K562 (cell line): ENCODE measurements around the gene CYLD. TPM values are rescaled to one million over a fixed set of nuclear protein-coding genes. Genes with fewer than 3 reads are reported as not detected.

ENCODE experiments used
- ATAC-seq: fragments of 200-7000 bp; cut with Tn5 transposase; 3 replicates; pipeline ENCODE4 v1.9.1; 2020; ENCODE audit warnings: moderate library complexity
- BruUV-seq: library from RNA; stranded (reverse); fragments of 400-500 nt; replicated peaks from 2 replicates; lab custom pipeline; 2021; lab: Mats Ljungman, UMichigan
- CTCF ChIA-PET: fragments of 300-600 bp; formaldehyde crosslinking; extraction: SDS; loops from one replicate; lab custom pipeline; 2021; ENCODE audit warnings: low intra/inter-chr PET ratio; lab: Yijun Ruan, JAX
- POLR2A ChIA-PET: fragments of 300-600, 350-650 bp; sonication (Branson Sonifier 250); formaldehyde crosslinking; extraction: SDS; loops from one replicate; lab custom pipeline; 2021; ENCODE audit warnings: antibody characterized with exemption, inconsistent platforms; lab: Yijun Ruan, JAX
- DNase-seq, 4 experiments: peaks; one replicate each; pipeline versions ENCODE4 v3.0.0 to v3.0.0-alpha.2; 2011 to 2018; ENCODE audit warnings: low spot score in 3 of 4, mixed read lengths in 3 of 4; ENCODE audit errors: extremely low read depth in 1 of 4
- FAIRE-seq: peaks from 2 replicates; lab custom pipeline; 2011; peaks lifted over from hg19 to GRCh38; lab: Jason Lieb, UNC
- H2AFZ ChIP-seq: 2 replicates; pipeline ENCODE4 v1.6.0; 2011; ENCODE audit warnings: low read depth, low read length, control low read depth, inconsistent platforms
- H3K27ac ChIP-seq: fragments of 200-600 bp; 3 replicates; pipeline ENCODE4 v1.8.0; 2011; ENCODE audit warnings: low read depth, mild to moderate bottlenecking, control low read depth, inconsistent platforms, low read length, moderate library complexity, mixed read lengths; ENCODE audit errors: extremely low read depth
- H3K27me3 ChIP-seq, 2 experiments: fragments of 300-600 bp in 1 of 2; 2 replicates in 1 of 2; 3 replicates in 1 of 2; pipeline versions ENCODE4 v1.6.0 to v1.8.0; 2011; ENCODE audit warnings: inconsistent platforms in 2 of 2, low read length in 2 of 2, mild to moderate bottlenecking in 1 of 2, mixed read lengths in 1 of 2, moderate library complexity in 1 of 2; ENCODE audit not compliant: control insufficient read depth in 2 of 2, insufficient read depth in 2 of 2
- H3K36me3 ChIP-seq: fragments of 300-600 bp; 3 replicates; pipeline ENCODE4 v1.8.0; 2011; ENCODE audit warnings: mild to moderate bottlenecking, low read length, inconsistent platforms; ENCODE audit not compliant: control insufficient read depth, insufficient read depth
- H3K4me1 ChIP-seq, 2 experiments: fragments of 200-600 bp in 1 of 2; replicated peaks in 1 of 2; 2 replicates in 1 of 2; 3 replicates in 1 of 2; pipeline versions ENCODE4 v1.5.1 to v1.8.0; 2011; ENCODE audit warnings: inconsistent platforms in 2 of 2, low read length in 2 of 2, mild to moderate bottlenecking in 1 of 2, mixed read lengths in 1 of 2, moderate library complexity in 1 of 2; ENCODE audit not compliant: control insufficient read depth in 2 of 2, insufficient read depth in 2 of 2
- H3K4me2 ChIP-seq: 2 replicates; pipeline ENCODE4 v1.6.1; 2011; ENCODE audit warnings: low read length, control low read depth, inconsistent platforms, mixed read lengths; ENCODE audit not compliant: insufficient read depth
- H3K4me3 ChIP-seq: fragments of 200-600 bp; sonication (generic), shearing (Covaris generic); 2 replicates; pipeline ENCODE4 v1.5.1; 2016; ENCODE audit warnings: control low read depth, inconsistent platforms
- H3K79me2 ChIP-seq: fragments of 200-600 bp; 3 replicates; pipeline ENCODE4 v1.8.0; 2011; ENCODE audit warnings: low read length, inconsistent platforms; ENCODE audit not compliant: control insufficient read depth, insufficient read depth
- H3K9ac ChIP-seq, 2 experiments: 2 replicates each; pipeline versions ENCODE4 v1.6.0 to v1.6.1; 2011; ENCODE audit warnings: low read depth in 2 of 2, low read length in 2 of 2, control low read depth in 1 of 2, inconsistent platforms in 1 of 2, mild to moderate bottlenecking in 1 of 2, mixed read lengths in 1 of 2; ENCODE audit not compliant: insufficient read depth in 1 of 2
- H3K9me1 ChIP-seq: one replicate; pipeline ENCODE4 v1.6.0; 2011; ENCODE audit warnings: inconsistent platforms, mild to moderate bottlenecking, low read length, moderate library complexity; ENCODE audit not compliant: control insufficient read depth, insufficient read depth
- H3K9me3 ChIP-seq: replicated peaks from 2 replicates; pipeline ENCODE4 v1.5.1; 2011; ENCODE audit warnings: low read depth, low read length, inconsistent platforms; ENCODE audit not compliant: control insufficient read depth, insufficient read depth
- H4K20me1 ChIP-seq: replicated peaks from 2 replicates; pipeline ENCODE4 v1.6.1; 2011; ENCODE audit warnings: low read length, inconsistent platforms, mixed read lengths; ENCODE audit not compliant: control insufficient read depth, insufficient read depth
- BRCA1 ChIP-seq, 2 experiments: fragments of 450-650 bp in 1 of 2; sonication (generic) in 1 of 2; formaldehyde crosslinking in 1 of 2; IDR thresholded peaks; 2 replicates each; pipeline versions ENCODE4 v1.5.0 to v1.6.1; 2017 to 2020; ENCODE audit warnings: mild to moderate bottlenecking in 1 of 2, missing genetic modification reagents in 1 of 2
- BRD4 ChIP-seq: fragments of 200-600 bp; sonication (generic); IDR thresholded peaks from 2 replicates; pipeline ENCODE4 v1.6.1; 2017; ENCODE audit warnings: inconsistent platforms
- U2AF2 ChIP-seq: fragments of 200-400 bp; formaldehyde crosslinking; optimal IDR thresholded peaks from 2 replicates; pipeline ENCODE3; 2017; ENCODE audit warnings: low read depth, mild to moderate bottlenecking, low read length
- ZNF436 ChIP-seq: fragments of 250-450, 450-650 bp; sonication (Bioruptor Pico); formaldehyde crosslinking; IDR thresholded peaks from 2 replicates; pipeline ENCODE4 v1.7.0; 2020; ENCODE audit warnings: mild to moderate bottlenecking
- WGBS: fragments of 100-300 bp; shearing (Covaris generic); methylation state at CpG from one replicate; pipeline ENCODE4 v1.1.6; 2016; ENCODE audit warnings: low coverage, mixed read lengths; ENCODE audit not compliant: insufficient coverage; ENCODE audit errors: missing lambda C conversion rate; 5-methylcytosine and 5-hydroxymethylcytosine counted together
- in situ Hi-C: fragments of 300-500 bp; cut with MboI; formaldehyde crosslinking; loops from 4 replicates; pipeline ENCODE4 v1.15.0; 2018; ENCODE audit warnings: inconsistent platforms, mixed read lengths
- intact Hi-C: fragments of 100-400 bp; cut with micrococcal nuclease; formaldehyde crosslinking; loops from 2 replicates; pipeline ENCODE4 v1.14.2; 2022
- polyA plus RNA-seq, 8 experiments: library from polyadenylated mRNA; depleted of rRNA in 4 of 8; stranded (reverse) in 5 of 8; unstranded in 3 of 8; fragments of >200 nt; fragmentation: Nextera tagmentation in 2 of 8; fragmentation: Illumina TruSeq in 1 of 8; extraction: Ambion mirVana in 2 of 8; extraction: Trizol in 1 of 8; gene quantifications; 2 replicates each; pipeline versions ENCODE4 v1.2.1 to v1.2.3, GENCODE V29; 2011 to 2014; ENCODE audit warnings: inconsistent platforms in 1 of 8, missing spikeins in 1 of 8
- total RNA-seq, 7 experiments: library from RNA; depleted of rRNA in 6 of 7; stranded (reverse); fragments of >200 nt in 6 of 7; fragmentation: Illumina TruSeq in 2 of 7; extraction: Trizol in 2 of 7; gene quantifications; 2 replicates each; pipeline versions ENCODE4 v1.2.1 to v1.2.3, GENCODE V29; 2011 to 2021; ENCODE audit warnings: low replicate concordance in 1 of 7
- TF ChIP-seq, protein P1 (sequence below): fragments of 450-650 bp; IDR thresholded peaks from 2 replicates; pipeline ENCODE4 v1.6.1; 2017; ENCODE audit warnings: antibody characterized with exemption
- TF ChIP-seq, protein P2 (sequence below): sonication (generic); formaldehyde crosslinking; IDR thresholded peaks from 2 replicates; pipeline ENCODE4 v1.9.0; 2022; ENCODE audit warnings: mild to moderate bottlenecking, missing genetic modification reagents
- TF ChIP-seq, protein P3 (sequence below): fragments of 450-650 bp; IDR thresholded peaks from 2 replicates; pipeline ENCODE4 v1.6.1; 2017; ENCODE audit warnings: mild to moderate bottlenecking, moderate library complexity
- TF ChIP-seq, protein P4 (sequence below): IDR thresholded peaks from 2 replicates; pipeline ENCODE4 v1.6.1; 2012; ENCODE audit warnings: low read depth, low read length, improper control_type of control experiment, borderline replicate concordance

CYLD gene
- total and polyA plus RNA-seq, 9 of the 15 experiments (the other 6 are each of a cell fraction or from before 2014, with no cell fraction given) = 3.4 to 7.4 (median 5.3) TPM

DNA sequence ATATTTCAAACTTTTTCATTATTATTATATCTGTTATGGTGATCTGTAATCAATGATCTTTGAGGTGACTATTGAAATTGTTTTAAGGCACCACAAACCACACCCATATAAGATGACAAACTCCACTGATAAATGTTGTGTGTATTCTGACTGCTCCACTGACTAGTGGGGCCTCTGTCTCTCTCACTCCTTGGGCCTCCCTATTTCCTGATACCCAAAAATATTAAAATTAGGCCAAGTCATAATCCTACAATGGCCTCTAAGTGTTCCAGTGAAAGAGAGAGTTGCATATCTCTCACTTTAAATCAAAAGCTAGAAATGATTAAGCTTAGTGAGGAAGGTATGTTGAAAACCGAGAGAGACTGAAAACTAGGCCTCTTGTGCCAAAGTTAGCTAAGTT is 23.4 kb downstream of the CYLD start:
- WGBS = 13% methylated on average over 1 of the region's 1 CpG
- intact Hi-C loops = no loop called here
- no peaks in the 10 kb centered on the region for H3K27me3 ChIP-seq
- H2AFZ ChIP-seq = no peak overlapping the region
- ATAC-seq (no peak), DNase-seq (no peak), FAIRE-seq (no peak)
- H3K9ac ChIP-seq = no peak overlapping the region
- H3K27ac ChIP-seq = no peak overlapping the region
- no peak overlapping the region for H3K4me2 ChIP-seq
- H3K9me1 ChIP-seq = no peaks in the 10 kb centered on the region
- TF ChIP-seq, protein P1, sequence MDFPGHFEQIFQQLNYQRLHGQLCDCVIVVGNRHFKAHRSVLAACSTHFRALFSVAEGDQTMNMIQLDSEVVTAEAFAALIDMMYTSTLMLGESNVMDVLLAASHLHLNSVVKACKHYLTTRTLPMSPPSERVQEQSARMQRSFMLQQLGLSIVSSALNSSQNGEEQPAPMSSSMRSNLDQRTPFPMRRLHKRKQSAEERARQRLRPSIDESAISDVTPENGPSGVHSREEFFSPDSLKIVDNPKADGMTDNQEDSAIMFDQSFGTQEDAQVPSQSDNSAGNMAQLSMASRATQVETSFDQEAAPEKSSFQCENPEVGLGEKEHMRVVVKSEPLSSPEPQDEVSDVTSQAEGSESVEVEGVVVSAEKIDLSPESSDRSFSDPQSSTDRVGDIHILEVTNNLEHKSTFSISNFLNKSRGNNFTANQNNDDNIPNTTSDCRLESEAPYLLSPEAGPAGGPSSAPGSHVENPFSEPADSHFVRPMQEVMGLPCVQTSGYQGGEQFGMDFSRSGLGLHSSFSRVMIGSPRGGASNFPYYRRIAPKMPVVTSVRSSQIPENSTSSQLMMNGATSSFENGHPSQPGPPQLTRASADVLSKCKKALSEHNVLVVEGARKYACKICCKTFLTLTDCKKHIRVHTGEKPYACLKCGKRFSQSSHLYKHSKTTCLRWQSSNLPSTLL = no peak
- TF ChIP-seq ZNF436 (CRISPR knock-in tag) (no peak), U2AF2 (no peak), BRCA1 (IDR thresholded peaks at IDR 0.05) (no peak), BRCA1 (CRISPR knock-in tag; IDR thresholded peaks at IDR 0.05) (no peak), BRD4 (no peak)
- TF ChIP-seq, protein P2, sequence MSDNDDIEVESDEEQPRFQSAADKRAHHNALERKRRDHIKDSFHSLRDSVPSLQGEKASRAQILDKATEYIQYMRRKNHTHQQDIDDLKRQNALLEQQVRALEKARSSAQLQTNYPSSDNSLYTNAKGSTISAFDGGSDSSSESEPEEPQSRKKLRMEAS (CRISPR knock-in tag) = no peak
- TF ChIP-seq, protein P3, sequence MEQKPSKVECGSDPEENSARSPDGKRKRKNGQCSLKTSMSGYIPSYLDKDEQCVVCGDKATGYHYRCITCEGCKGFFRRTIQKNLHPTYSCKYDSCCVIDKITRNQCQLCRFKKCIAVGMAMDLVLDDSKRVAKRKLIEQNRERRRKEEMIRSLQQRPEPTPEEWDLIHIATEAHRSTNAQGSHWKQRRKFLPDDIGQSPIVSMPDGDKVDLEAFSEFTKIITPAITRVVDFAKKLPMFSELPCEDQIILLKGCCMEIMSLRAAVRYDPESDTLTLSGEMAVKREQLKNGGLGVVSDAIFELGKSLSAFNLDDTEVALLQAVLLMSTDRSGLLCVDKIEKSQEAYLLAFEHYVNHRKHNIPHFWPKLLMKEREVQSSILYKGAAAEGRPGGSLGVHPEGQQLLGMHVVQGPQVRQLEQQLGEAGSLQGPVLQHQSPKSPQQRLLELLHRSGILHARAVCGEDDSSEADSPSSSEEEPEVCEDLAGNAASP = no peak
- TF ChIP-seq, protein P4, sequence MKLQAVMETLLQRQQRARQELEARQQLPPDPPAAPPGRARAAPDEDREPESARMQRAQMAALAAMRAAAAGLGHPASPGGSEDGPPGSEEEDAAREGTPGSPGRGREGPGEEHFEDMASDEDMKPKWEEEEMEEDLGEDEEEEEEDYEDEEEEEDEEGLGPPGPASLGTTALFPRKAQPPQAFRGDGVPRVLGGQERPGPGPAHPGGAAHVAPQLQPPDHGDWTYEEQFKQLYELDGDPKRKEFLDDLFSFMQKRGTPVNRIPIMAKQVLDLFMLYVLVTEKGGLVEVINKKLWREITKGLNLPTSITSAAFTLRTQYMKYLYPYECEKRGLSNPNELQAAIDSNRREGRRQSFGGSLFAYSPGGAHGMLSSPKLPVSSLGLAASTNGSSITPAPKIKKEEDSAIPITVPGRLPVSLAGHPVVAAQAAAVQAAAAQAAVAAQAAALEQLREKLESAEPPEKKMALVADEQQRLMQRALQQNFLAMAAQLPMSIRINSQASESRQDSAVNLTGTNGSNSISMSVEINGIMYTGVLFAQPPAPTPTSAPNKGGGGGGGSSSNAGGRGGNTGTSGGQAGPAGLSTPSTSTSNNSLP = no peak
- ChIA-PET POLR2A (no interaction called here), CTCF (no interaction called here)
- H3K79me2 ChIP-seq = no peaks in the 10 kb centered on the region
- BruUV-seq = no TSS peak
- H3K4me3 ChIP-seq = no peak overlapping the region
- peaks cover 0 to 4% of the 10 kb centered on the region in 2 experiments; a peak in 1 of 5 replicates for H3K4me1 ChIP-seq
- H4K20me1 ChIP-seq = no peaks in the 10 kb centered on the region
- no peaks in the 10 kb centered on the region for H3K36me3 ChIP-seq
- in situ Hi-C loops = no loop called here
- H3K9me3 ChIP-seq = no peaks in the 10 kb centered on the region
